ENCODE results near the gene CGRRF1.

Gene CGRRF1

GRCh38 chr14:54501480-54501879 is 8.2 kb upstream of the CGRRF1 start:
- Histone ChIP-seq H4K20me1 (ENCODE audit: control insufficient read depth, insufficient read depth, low read depth, low read length) (no peaks in the 10 kb centered on the region), H3K9me3 (ENCODE audit: control insufficient read depth, insufficient read depth, low read length) (no peaks in the 10 kb centered on the region), H3K4me3 (ENCODE audit: low read length) (no peak overlapping the region), H3K4me2 (ENCODE audit: low read length) (no peak overlapping the region), H3K9me2 (replicated peaks; ENCODE audit: control insufficient read depth, low read length) (no peaks in the 10 kb centered on the region), H3K4me1 (ENCODE audit: control insufficient read depth, low read length) (no peaks in the 10 kb centered on the region), H3K27ac (ENCODE audit: low read depth, low read length) (no peak overlapping the region), H3K36me3 (ENCODE audit: control insufficient read depth, low read length) (no peaks in the 10 kb centered on the region), H3F3A (ENCODE audit: control insufficient read depth, insufficient read depth) (no peaks in the 10 kb centered on the region), H3K27me3 (ENCODE audit: control insufficient read depth, low read length) (0 out of 2 replicates have a peak, but pooled peaks cover 4% of the 10 kb centered on the region), H3K79me2 (ENCODE audit: control insufficient read depth, low read length) (no peaks in the 10 kb centered on the region)
- TF ChIP-seq CTCF (IDR thresholded peaks at IDR 0.05; ENCODE audit: low read depth, low read length, poor library complexity, severe bottlenecking) (no peak), EZH2phosphoT487 (IDR thresholded peaks at IDR 0.05; ENCODE audit: borderline replicate concordance, low read length) (no peak)

- Histone ChIP-seq H3K4me3 (ENCODE audit: low read length) (no peak overlapping the region), H3K36me3 (ENCODE audit: control insufficient read depth, low read length) (no peaks in the 10 kb centered on the region), H3K4me1 (ENCODE audit: control insufficient read depth, low read length) (no peaks in the 10 kb centered on the region), H3K27me3 (ENCODE audit: control insufficient read depth, low read length) (0 out of 2 replicates have a peak, but pooled peaks cover 4% of the 10 kb centered on the region), H3K9me2 (replicated peaks; ENCODE audit: control insufficient read depth, low read length) (no peaks in the 10 kb centered on the region), H3K4me2 (ENCODE audit: low read length) (no peak overlapping the region), H3K27ac (ENCODE audit: low read depth, low read length) (no peak overlapping the region), H3F3A (ENCODE audit: control insufficient read depth, insufficient read depth) (no peaks in the 10 kb centered on the region), H3K79me2 (ENCODE audit: control insufficient read depth, low read length) (no peaks in the 10 kb centered on the region), H4K20me1 (ENCODE audit: control insufficient read depth, insufficient read depth, low read depth, low read length) (no peaks in the 10 kb centered on the region), H3K9me3 (ENCODE audit: control insufficient read depth, insufficient read depth, low read length) (no peaks in the 10 kb centered on the region)
- no peak for TF ChIP-seq EZH2phosphoT487 (IDR thresholded peaks at IDR 0.05; ENCODE audit: borderline replicate concordance, low read length)
- TF ChIP-seq CTCF (IDR thresholded peaks at IDR 0.05; ENCODE audit: low read depth, low read length, poor library complexity, severe bottlenecking): no peak
Observed at GRCh38 chr14:54502602-54503001, 7.1 kb upstream of the CGRRF1 start.

DNA sequence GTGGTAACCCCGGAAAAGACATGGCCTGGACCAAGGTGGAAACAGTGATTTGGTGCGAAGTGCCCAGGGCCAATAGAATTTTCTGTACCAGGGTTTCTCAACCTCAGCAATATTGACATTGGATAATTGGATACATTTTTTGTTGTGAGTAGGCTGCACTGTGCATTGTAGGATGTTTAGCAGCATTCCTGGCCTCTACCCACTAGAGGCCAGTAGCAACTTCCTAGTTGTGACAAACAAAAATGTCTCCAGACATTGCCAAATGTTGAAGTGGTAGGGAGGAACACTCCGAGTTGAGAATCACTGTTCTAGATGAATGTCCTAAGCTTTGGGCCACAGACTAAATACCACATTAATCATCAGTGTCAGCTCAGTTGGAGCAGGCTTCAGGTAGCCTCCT is 6.2 kb upstream of the CGRRF1 start:
- H3K4me2 ChIP-seq (ENCODE audit: low read length): no peak overlapping the region
- no peaks in the 10 kb centered on the region for H3K9me2 ChIP-seq (replicated peaks; ENCODE audit: control insufficient read depth, low read length)
- H3F3A ChIP-seq (ENCODE audit: control insufficient read depth, insufficient read depth): no peaks in the 10 kb centered on the region

More for the DNA sequence above, 6.2 kb upstream of the CGRRF1 start:
- Histone ChIP-seq H3K79me2 (ENCODE audit: control insufficient read depth, low read length) (no peaks in the 10 kb centered on the region), H3K4me3 (ENCODE audit: low read length) (no peak overlapping the region), H4K20me1 (ENCODE audit: control insufficient read depth, insufficient read depth, low read depth, low read length) (no peaks in the 10 kb centered on the region), H3K9me3 (ENCODE audit: control insufficient read depth, insufficient read depth, low read length) (no peaks in the 10 kb centered on the region), H3K27ac (ENCODE audit: low read depth, low read length) (no peak overlapping the region), H3K36me3 (ENCODE audit: control insufficient read depth, low read length) (no peaks in the 10 kb centered on the region), H3K4me1 (ENCODE audit: control insufficient read depth, low read length) (no peaks in the 10 kb centered on the region), H3K27me3 (ENCODE audit: control insufficient read depth, low read length) (0 out of 2 replicates have a peak, but pooled peaks cover 4% of the 10 kb centered on the region)
- no peak for TF ChIP-seq EZH2phosphoT487 (IDR thresholded peaks at IDR 0.05; ENCODE audit: borderline replicate concordance, low read length)
- TF ChIP-seq CTCF (IDR thresholded peaks at IDR 0.05; ENCODE audit: low read depth, low read length, poor library complexity, severe bottlenecking): peak; percentile 43
